NCI-H187 treated with DMSO at 0.1 percent for 48 hours (cell line): Measurements from ENCODE around the gene ASAP2.
"Not testable (repeated sequence)": the region's sequence is repeated elsewhere in the genome, so short reads cannot be mapped to it uniquely, and the experiment has no call there.

Source experiments
- DNase-seq: peaks from one replicate; lab custom pipeline; 2025; lab: John Stamatoyannopoulos, UW

Gene ASAP2

GRCh38 chr2:9212010-9212635 lies 5.5 kb downstream of the ASAP2 start:
- no peak for DNase-seq

GRCh38 chr2:9212661-9213411 lies 6.2 kb downstream of the ASAP2 start:
- no peak for DNase-seq

- DNase-seq: no peak
Measured at GRCh38 chr2:9213477-9214051, 7.0 kb downstream of the ASAP2 start.

- DNase-seq: no peak
Measured at GRCh38 chr2:9214873-9215272, 8.3 kb downstream of the ASAP2 start.

GRCh38 chr2:9215680-9216079 lies 9.1 kb downstream of the ASAP2 start:
- no peak for DNase-seq

GRCh38 chr2:9216143-9216542 lies 9.5 kb downstream of the ASAP2 start:
- DNase-seq: not testable (repeated sequence)

- DNase-seq: no peak
Measured at GRCh38 chr2:9217838-9218770, 11.5 kb downstream of the ASAP2 start.

- DNase-seq: no peak
Measured at GRCh38 chr2:9219027-9219445, 12.4 kb downstream of the ASAP2 start.

GRCh38 chr2:9220201-9220600 lies 13.6 kb downstream of the ASAP2 start:
- DNase-seq: no peak

- no peak for DNase-seq
Measured at GRCh38 chr2:9221223-9221622, 14.6 kb downstream of the ASAP2 start.

- no peak for DNase-seq
Measured at GRCh38 chr2:9222239-9222892, 15.8 kb downstream of the ASAP2 start.

GRCh38 chr2:9222893-9223287 lies 16.3 kb downstream of the ASAP2 start:
- DNase-seq: no peak

- no peak for DNase-seq
Measured at GRCh38 chr2:9225806-9226205, 19.2 kb downstream of the ASAP2 start.

GRCh38 chr2:9226458-9227380 lies 20.1 kb downstream of the ASAP2 start:
- no peak for DNase-seq

- no peak for DNase-seq
Measured at GRCh38 chr2:9228088-9228751, 21.6 kb downstream of the ASAP2 start.

- no peak for DNase-seq
Measured at GRCh38 chr2:9228781-9229469, 22.3 kb downstream of the ASAP2 start.

GRCh38 chr2:9229470-9229820 lies 22.8 kb downstream of the ASAP2 start:
- no peak for DNase-seq

GRCh38 chr2:9230051-9230802 lies 23.6 kb downstream of the ASAP2 start:
- DNase-seq: no peak

GRCh38 chr2:9230881-9231280 lies 24.3 kb downstream of the ASAP2 start:
- no peak for DNase-seq
